H1 (cell line): Measurements from ENCODE around the gene ASIC2. TPM values are rescaled to one million over a fixed set of nuclear protein-coding genes. Genes with fewer than 3 reads are reported as not detected.

Experiments used
- CTCF ChIA-PET: fragments of 300-600 bp; sonication (Branson Sonifier 250); formaldehyde crosslinking; loops from one replicate; lab custom pipeline; 2021; ENCODE audit not compliant: partially characterized antibody; lab: Charles Lee
- POLR2A ChIA-PET: fragments of 300-600 bp; sonication (Branson Sonifier 250); formaldehyde crosslinking; loops from one replicate; lab custom pipeline; 2021; ENCODE audit warnings: inconsistent platforms; ENCODE audit not compliant: partially characterized antibody; lab: Charles Lee
- DNase-seq, 2 experiments: peaks; one replicate each; pipeline versions ENCODE4 v3.0.0 to v3.0.0-alpha.2; 2010 to 2022; ENCODE audit warnings: low spot score in 2 of 2, low read depth in 1 of 2, mixed read lengths in 1 of 2
- FAIRE-seq: peaks from 2 replicates; lab custom pipeline; 2011; peaks lifted over from hg19 to GRCh38; lab: Jason Lieb, UNC
- H2AFZ ChIP-seq: 2 replicates; pipeline ENCODE4 v1.8.1; 2012; ENCODE audit warnings: low read length, inconsistent platforms
- H2AK5ac ChIP-seq: 2 replicates; pipeline ENCODE4 v1.6.1; 2013; ENCODE audit warnings: low read depth, low read length
- H2BK120ac ChIP-seq: replicated peaks from 2 replicates; pipeline ENCODE3; 2013; ENCODE audit warnings: low read depth, low read length, inconsistent platforms
- H2BK12ac ChIP-seq: 2 replicates; pipeline ENCODE4 v1.6.1; 2013; ENCODE audit warnings: low read depth, low read length
- H2BK15ac ChIP-seq: 2 replicates; pipeline ENCODE4 v1.6.1; 2013; ENCODE audit warnings: low read length
- H2BK20ac ChIP-seq: 2 replicates; pipeline ENCODE4 v1.6.1; 2013; ENCODE audit warnings: low read length
- H2BK5ac ChIP-seq: 2 replicates; pipeline ENCODE4 v1.6.1; 2013; ENCODE audit warnings: low read depth, low read length
- H3K14ac ChIP-seq: 2 replicates; pipeline ENCODE4 v1.6.1; 2013; ENCODE audit warnings: inconsistent platforms; ENCODE audit not compliant: insufficient read length
- H3K18ac ChIP-seq: 2 replicates; pipeline ENCODE4 v1.6.1; 2013; ENCODE audit warnings: low read length; ENCODE audit errors: extremely low read depth
- H3K23ac ChIP-seq: 2 replicates; pipeline ENCODE4 v1.6.1; 2013; ENCODE audit warnings: inconsistent platforms; ENCODE audit not compliant: insufficient read length
- H3K23me2 ChIP-seq: 2 replicates; pipeline ENCODE4 v1.6.1; 2013; ENCODE audit warnings: low read depth, low read length
- H3K27ac ChIP-seq: 2 replicates; pipeline ENCODE4 v1.6.1; 2011; ENCODE audit warnings: low read depth, low read length, inconsistent platforms
- H3K27me3 ChIP-seq, 4 experiments: replicated peaks in 1 of 4; 1 replicate in 1 of 4; 2 replicates in 3 of 4; pipeline versions ENCODE4 v1.6.1 to v1.8.1; 2011 to 2013; ENCODE audit warnings: low read length in 3 of 4, mild to moderate bottlenecking in 3 of 4, inconsistent platforms in 2 of 4, mixed read lengths in 2 of 4, moderate library complexity in 1 of 4; ENCODE audit not compliant: control insufficient read depth in 3 of 4, insufficient read depth in 3 of 4; ENCODE audit errors: extremely low read depth in 1 of 4
- H3K36me3 ChIP-seq, 4 experiments: 2 replicates each; pipeline versions ENCODE4 v1.6.1 to v1.8.1; 2011 to 2013; ENCODE audit warnings: mild to moderate bottlenecking in 4 of 4, low read length in 3 of 4, moderate library complexity in 2 of 4, control low read depth in 1 of 4, inconsistent platforms in 1 of 4; ENCODE audit not compliant: insufficient read depth in 4 of 4, control insufficient read depth in 2 of 4
- H3K4ac ChIP-seq: replicated peaks from 2 replicates; pipeline ENCODE3; 2013; ENCODE audit warnings: low read length, low read depth, mixed read lengths, inconsistent platforms; ENCODE audit not compliant: insufficient read length
- H3K4me1 ChIP-seq, 4 experiments: replicated peaks in 1 of 4; 1 replicate in 1 of 4; 2 replicates in 3 of 4; pipeline versions ENCODE4 v1.6.1 to v1.8.1; 2011 to 2013; ENCODE audit warnings: low read length in 3 of 4, inconsistent platforms in 2 of 4, mixed read lengths in 1 of 4; ENCODE audit not compliant: insufficient read depth in 4 of 4, control insufficient read depth in 3 of 4
- H3K4me2 ChIP-seq, 2 experiments: 2 replicates each; pipeline versions ENCODE4 v1.6.1 to v1.8.1; 2011 to 2013; ENCODE audit warnings: low read depth in 2 of 2, low read length in 2 of 2, control low read depth in 1 of 2, inconsistent platforms in 1 of 2, mild to moderate bottlenecking in 1 of 2; ENCODE audit not compliant: insufficient read depth in 1 of 2
- H3K4me3 ChIP-seq, 4 experiments: fragments of 200-600, 300-600 bp in 1 of 4; sonication (generic), shearing (Covaris generic), sonication (Bioruptor Twin) in 1 of 4; 2 replicates each; pipeline versions ENCODE4 v1.5.1 to v1.8.1; 2011 to 2016; ENCODE audit warnings: low read length in 4 of 4, low read depth in 3 of 4, control low read depth in 2 of 4, inconsistent platforms in 2 of 4, mild to moderate bottlenecking in 2 of 4, mixed read lengths in 1 of 4, moderate library complexity in 1 of 4; ENCODE audit not compliant: insufficient read depth in 2 of 4; ENCODE audit errors: extremely low read depth in 1 of 4
- H3K56ac ChIP-seq: replicated peaks from 2 replicates; pipeline ENCODE3; 2013; ENCODE audit warnings: low read depth, mild to moderate bottlenecking, mixed read lengths, low read length, inconsistent platforms; ENCODE audit not compliant: insufficient read length
- H3K79me1 ChIP-seq: 2 replicates; pipeline ENCODE4 v1.6.1; 2013; ENCODE audit warnings: low read depth, low read length, control low read depth
- H3K79me2 ChIP-seq, 2 experiments: 2 replicates each; pipeline versions ENCODE4 v1.6.1 to v1.8.1; 2012 to 2013; ENCODE audit warnings: low read length in 2 of 2, mild to moderate bottlenecking in 2 of 2, inconsistent platforms in 1 of 2; ENCODE audit not compliant: insufficient read depth in 2 of 2, control insufficient read depth in 1 of 2
- H3K9ac ChIP-seq, 4 experiments: replicated peaks in 1 of 4; 1 replicate in 1 of 4; 2 replicates in 3 of 4; pipeline versions ENCODE4 v1.6.1 to v1.8.1; 2011 to 2013; ENCODE audit warnings: low read depth in 3 of 4, low read length in 3 of 4, control low read depth in 2 of 4, mild to moderate bottlenecking in 2 of 4, moderate library complexity in 2 of 4, inconsistent platforms in 1 of 4; ENCODE audit errors: extremely low read depth in 1 of 4
- H3K9me3 ChIP-seq, 2 experiments: 2 replicates each; pipeline versions ENCODE4 v1.6.1 to v1.8.1; 2012 to 2013; ENCODE audit warnings: mild to moderate bottlenecking in 2 of 2, moderate library complexity in 2 of 2, control low read depth in 1 of 2, inconsistent platforms in 1 of 2, low read depth in 1 of 2, low read length in 1 of 2, mixed read lengths in 1 of 2; ENCODE audit not compliant: insufficient read depth in 2 of 2
- H4K20me1 ChIP-seq, 2 experiments: replicated peaks in 1 of 2; 2 replicates each; pipeline versions ENCODE3 to v1.8.1; 2011 to 2013; ENCODE audit warnings: inconsistent platforms in 2 of 2, low read length in 2 of 2, mild to moderate bottlenecking in 1 of 2; ENCODE audit not compliant: insufficient read depth in 2 of 2, control insufficient read depth in 1 of 2
- H4K5ac ChIP-seq: 2 replicates; pipeline ENCODE4 v1.6.1; 2013; ENCODE audit warnings: low read length, low read depth, mixed read lengths, inconsistent platforms; ENCODE audit not compliant: insufficient read length
- H4K8ac ChIP-seq: 2 replicates; pipeline ENCODE4 v1.8.0; 2013; ENCODE audit warnings: mild to moderate bottlenecking, moderate library complexity, low read length, inconsistent platforms; ENCODE audit not compliant: insufficient read depth; ENCODE audit errors: extremely low read depth
- H4K91ac ChIP-seq: replicated peaks from 2 replicates; pipeline ENCODE3; 2013; ENCODE audit warnings: low read length, mixed read lengths, inconsistent platforms; ENCODE audit not compliant: insufficient read length
- BRCA1 ChIP-seq: IDR thresholded peaks from 2 replicates; pipeline ENCODE4 v1.6.1; 2012; ENCODE audit warnings: low read depth, low read length, improper control_type of control experiment
- CBX8 ChIP-seq: fragments of 300-800, 300-1000 bp; sonication (generic); IDR thresholded peaks from 2 replicates; pipeline ENCODE4 v1.7.1; 2016; ENCODE audit warnings: low read depth, low read length, borderline replicate concordance
- CHD1 ChIP-seq: IDR thresholded peaks from 2 replicates; pipeline ENCODE4 v1.6.1; 2012; ENCODE audit warnings: low read depth, low read length, improper control_type of control experiment
- CTBP2 ChIP-seq: IDR thresholded peaks from 2 replicates; pipeline ENCODE4 v1.7.0; 2011; ENCODE audit warnings: borderline replicate concordance, mild to moderate bottlenecking, moderate library complexity, mixed read lengths, low read length; ENCODE audit not compliant: insufficient read depth, insufficient read length
- FOSL1 ChIP-seq: IDR thresholded peaks from 2 replicates; pipeline ENCODE4 v1.6.1; 2011; ENCODE audit warnings: mild to moderate bottlenecking, low read depth, low read length, moderate library complexity; ENCODE audit not compliant: insufficient read depth
- JUN ChIP-seq: IDR thresholded peaks from 2 replicates; pipeline ENCODE4 v1.6.1; 2011; ENCODE audit warnings: low read depth, mild to moderate bottlenecking, improper control_type of control experiment, low read length
- RFX5 ChIP-seq: IDR thresholded peaks from 2 replicates; pipeline ENCODE4 v1.6.1; 2011; ENCODE audit warnings: low read depth, low read length, improper control_type of control experiment, borderline replicate concordance
- SIN3A ChIP-seq, 2 experiments: IDR thresholded peaks in 1 of 2; conservative IDR thresholded peaks in 1 of 2; 2 replicates each; pipeline ENCODE4 v1.6.1; 2011 to 2012; ENCODE audit warnings: low read length in 2 of 2, improper control_type of control experiment in 1 of 2, low read depth in 1 of 2, mild to moderate bottlenecking in 1 of 2
- SIRT6 ChIP-seq: IDR thresholded peaks from one replicate; pipeline ENCODE4 v1.7.1; 2012; ENCODE audit warnings: low read length, inconsistent platforms
- SP4 ChIP-seq: IDR thresholded peaks from 2 replicates; pipeline ENCODE4 v1.6.1; 2012; ENCODE audit warnings: low read length, inconsistent platforms
- SUZ12 ChIP-seq: fragments of 200-600 bp; sonication (generic); IDR thresholded peaks from 2 replicates; pipeline ENCODE4 v1.6.1; 2012; ENCODE audit warnings: mild to moderate bottlenecking, inconsistent platforms, low read length, moderate library complexity, mixed read lengths
- TAF1 ChIP-seq: IDR thresholded peaks from 2 replicates; pipeline ENCODE4 v1.6.1; 2011; ENCODE audit warnings: mild to moderate bottlenecking, low read depth, low read length
- TEAD4 ChIP-seq: IDR thresholded peaks from 2 replicates; pipeline ENCODE4 v1.6.1; 2012; ENCODE audit warnings: low read depth, low read length, inconsistent platforms, mixed read lengths
- WGBS, 2 experiments: shearing (Covaris generic) in 1 of 2; methylation state at CpG; one replicate each; pipeline versions ENCODE4 v1.1.6 to v1.1.7; 2013 to 2015; ENCODE audit warnings: low lambda C conversion rate in 2 of 2, mixed read lengths in 2 of 2, inconsistent platforms in 1 of 2, low coverage in 1 of 2, missing lambda C conversion rate in 1 of 2; ENCODE audit not compliant: insufficient replicate concordance in 2 of 2, insufficient coverage in 1 of 2, insufficient read length in 1 of 2; ENCODE audit errors: extremely low coverage in 1 of 2, missing lambda C conversion rate in 1 of 2; 5-methylcytosine and 5-hydroxymethylcytosine counted together
- polyA plus RNA-seq, 7 experiments: library from polyadenylated mRNA; depleted of rRNA in 3 of 7; stranded (reverse) in 5 of 7; unstranded in 2 of 7; fragments of >200 nt in 5 of 7; fragments of 200-250 nt in 2 of 7; gene quantifications; 1 replicate in 5 of 7; 2 replicates in 1 of 7; 4 replicates in 1 of 7; pipeline versions ENCODE4 v1.2.1 to v1.2.3, GENCODE V29; 2011 to 2013; ENCODE audit warnings: missing spikeins in 2 of 7, mixed read lengths in 2 of 7
- total RNA-seq: library from RNA; stranded (reverse); fragmentation: NEBNext Ultra II Directional; extraction: Animal tissue kit (Norgen Biotek cat#: 25700); gene quantifications from 2 replicates; pipeline ENCODE4 v1.2.1, GENCODE V29; 2021

The ASIC2 gene
- total and polyA plus RNA-seq, 2 of the 8 experiments (the other 6 are each of a cell fraction or from before 2014, with no cell fraction given): 0.86 to 1.2 TPM

- H3K14ac ChIP-seq: no peak overlapping the region
- H4K20me1 ChIP-seq: no peaks in the 10 kb centered on the region
- no peak overlapping the region for H2BK12ac ChIP-seq
- H4K8ac ChIP-seq: no peak overlapping the region
- H3K4me3 ChIP-seq: no peak overlapping the region
- H3K23me2 ChIP-seq: no peaks in the 10 kb centered on the region; the same call in 1 of the 2 replicates
- H4K91ac ChIP-seq: no peak overlapping the region
- H3K27ac ChIP-seq: no peak overlapping the region
- H4K5ac ChIP-seq: no peak overlapping the region
- no peak overlapping the region for H3K56ac ChIP-seq
- no peak overlapping the region for H3K18ac ChIP-seq
- no peak overlapping the region for H3K4me2 ChIP-seq
- H3K9me3 ChIP-seq: peaks cover 2 to 6% of the 10 kb centered on the region in 2 experiments; a peak in 1 of 4 replicates
- no peak overlapping the region for H2BK20ac ChIP-seq
- no peaks in the 10 kb centered on the region for H3K79me2 ChIP-seq
- peaks cover 0 to 2% (median under 1%) of the 10 kb centered on the region in 4 experiments; a peak in 3 of 7 replicates for H3K4me1 ChIP-seq
- no peaks in the 10 kb centered on the region for H3K79me1 ChIP-seq
- H2BK120ac ChIP-seq: no peak overlapping the region
- H2BK15ac ChIP-seq: no peak overlapping the region
- H3K27me3 ChIP-seq: no peaks in the 10 kb centered on the region; a peak in 1 of 7 replicates
- no peak overlapping the region for H3K23ac ChIP-seq
- WGBS, 2 experiments: 88% methylated on average over 3 of the region's 3 CpGs; no CpG with 5 or more reads in 1 of the 2 experiments
- ChIA-PET CTCF (interaction anchor here (1.4 kb wide), 1 partner anchor 13 kb away, joined by 3 read pairs; no protein-coding TSS in a partner anchor), POLR2A (no interaction called here)
- no peak for FAIRE-seq
- H2BK5ac ChIP-seq: no peak overlapping the region
- H3K9ac ChIP-seq: no peak overlapping the region
- H2AFZ ChIP-seq: no peak overlapping the region
- no peak overlapping the region for H3K4ac ChIP-seq
- H2AK5ac ChIP-seq: no peak overlapping the region
- no peak for DNase-seq
- no peaks in the 10 kb centered on the region for H3K36me3 ChIP-seq
- no peak for TF ChIP-seq SP4
- TF ChIP-seq CBX8: no peak
- TF ChIP-seq CHD1: no peak
- no peak for TF ChIP-seq BRCA1
- no peak for TF ChIP-seq FOSL1
- no peak for TF ChIP-seq CTBP2
- no peak for TF ChIP-seq SIRT6
- no peak for TF ChIP-seq TAF1
- no peak for TF ChIP-seq RFX5
- TF ChIP-seq SUZ12: no peak
- TF ChIP-seq SIN3A (conservative IDR thresholded peaks at IDR 0.05 in 1 of 2, IDR thresholded peaks at IDR 0.05 in 1 of 2; ENCODE audit: low read depth in 1 of 2, low read length in 2 of 2): no peak
- no peak for TF ChIP-seq TEAD4
- no peak for TF ChIP-seq JUN
Observed at GRCh38 chr17:33330877-33331276, 37.8 kb upstream of the ASIC2 start.
